HG03025 (cell line): ENCODE data around the gene CREBBP.

Experiments
- ATAC-seq: cut with Tn5 transposase; IDR thresholded peaks from one replicate; pipeline ENCODE4 v1.9.1; 2021; ENCODE audit warnings: mild to moderate bottlenecking, moderate library complexity; ENCODE audit not compliant: unreplicated experiment, low FRiP score

Gene CREBBP

DNA sequence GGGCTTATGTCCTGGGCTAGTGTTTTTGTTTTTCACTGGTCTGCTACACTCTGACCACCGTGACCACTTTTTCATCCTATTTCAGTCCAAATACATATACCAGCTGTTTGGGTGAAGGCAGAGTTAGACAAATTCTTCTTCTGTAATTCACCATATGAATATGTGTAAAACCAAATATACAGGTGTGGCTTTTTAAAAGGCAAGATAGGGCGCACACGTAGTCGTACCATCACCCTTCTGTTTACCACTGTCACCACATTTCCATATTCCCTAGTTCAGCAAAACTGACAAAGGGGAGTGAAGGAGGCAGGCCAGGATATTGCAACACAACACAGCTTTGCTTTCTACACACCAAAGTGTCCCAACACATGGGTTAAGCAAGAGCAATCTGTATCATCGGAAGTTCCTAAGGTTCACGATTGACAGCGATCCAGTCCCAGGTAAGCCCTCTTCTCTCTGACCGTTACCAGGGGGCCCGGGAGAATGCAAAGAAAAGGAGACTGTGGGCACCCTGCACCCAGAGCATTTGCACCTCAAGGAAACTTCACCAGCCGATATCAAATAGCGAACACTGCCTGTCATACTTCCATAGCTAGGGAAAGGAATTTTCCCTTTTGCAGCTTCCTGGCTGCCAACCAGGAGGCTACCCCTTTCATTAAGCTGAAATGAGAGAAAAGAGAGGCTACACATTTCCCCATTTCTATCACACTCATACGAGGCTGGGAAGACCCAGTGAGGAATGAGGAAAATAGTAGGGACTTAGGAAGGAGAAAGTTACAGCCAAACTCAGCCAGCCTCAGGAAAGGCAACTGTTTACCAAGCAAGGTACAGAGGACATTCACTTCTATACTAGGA, 23.1 kb downstream of the CREBBP start:
- ATAC-seq: no peak

DNA sequence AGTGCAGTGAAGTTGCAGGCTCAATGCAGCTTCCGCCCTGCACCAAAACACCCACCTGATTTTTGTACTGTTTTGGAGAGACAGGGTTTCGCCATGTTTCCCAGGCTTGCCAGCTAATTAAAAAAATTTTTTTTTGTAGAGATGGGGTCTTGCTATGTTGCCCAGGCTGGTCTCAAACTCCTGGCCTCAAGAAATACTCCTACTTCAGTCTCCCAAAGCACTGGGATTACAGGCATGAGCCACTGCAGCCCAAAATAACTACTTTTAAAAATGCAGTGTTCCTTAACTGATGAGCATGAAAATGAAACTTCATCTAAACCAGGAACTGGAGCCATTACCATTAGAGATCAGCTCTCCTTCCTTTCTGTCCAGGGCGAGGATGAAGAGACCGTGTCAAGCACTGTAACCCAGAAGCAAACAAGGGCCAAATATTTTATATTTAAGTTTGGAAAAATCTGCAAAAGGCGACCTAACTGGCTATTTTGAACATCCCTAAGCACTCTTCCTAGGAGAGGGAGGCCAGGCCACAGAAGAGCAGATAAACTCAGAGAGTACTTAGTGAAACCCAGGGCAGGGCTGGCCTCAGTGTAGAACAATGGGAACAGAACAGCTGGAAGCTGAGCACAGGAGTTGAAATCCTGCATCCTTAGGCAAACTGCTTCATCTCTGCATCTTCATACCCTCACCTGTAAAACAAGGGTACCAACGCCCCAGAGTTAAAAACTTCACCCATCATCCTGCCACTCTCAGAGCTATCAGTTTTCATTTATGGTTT, 24.0 kb downstream of the CREBBP start:
- ATAC-seq: no peak

- no peak for ATAC-seq
These were observed 25.6 kb downstream of the CREBBP start for GRCh38 chr16:3854750-3855541.

GRCh38 chr16:3850544-3850899, 30.0 kb downstream of the CREBBP start:
- ATAC-seq: no peak

- ATAC-seq: no peak
These were observed 30.6 kb downstream of the CREBBP start for GRCh38 chr16:3849751-3850543.

DNA sequence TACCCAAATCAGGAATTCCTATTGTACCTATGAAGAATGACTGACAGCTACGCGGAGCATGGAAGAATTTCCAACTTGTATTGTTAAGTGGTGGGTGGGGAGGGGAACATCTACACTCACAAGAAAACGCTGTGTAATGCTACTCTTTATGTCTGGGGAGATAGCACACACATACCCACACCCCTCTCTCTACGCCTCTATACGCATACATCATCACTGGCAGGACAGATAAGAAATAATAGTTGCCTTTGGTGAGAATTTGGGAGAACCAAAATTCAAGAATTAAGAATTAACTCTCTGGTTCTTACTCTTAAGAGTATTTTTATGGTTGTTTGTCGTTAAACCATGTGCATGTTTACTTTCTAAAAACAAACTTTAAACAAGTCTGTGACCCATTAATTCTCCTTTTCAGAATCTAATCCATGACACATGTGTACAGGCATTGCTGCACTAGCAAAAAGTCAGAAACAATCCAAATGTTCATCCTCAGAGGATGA, 33.9 kb downstream of the CREBBP start:
- ATAC-seq: no peak

DNA sequence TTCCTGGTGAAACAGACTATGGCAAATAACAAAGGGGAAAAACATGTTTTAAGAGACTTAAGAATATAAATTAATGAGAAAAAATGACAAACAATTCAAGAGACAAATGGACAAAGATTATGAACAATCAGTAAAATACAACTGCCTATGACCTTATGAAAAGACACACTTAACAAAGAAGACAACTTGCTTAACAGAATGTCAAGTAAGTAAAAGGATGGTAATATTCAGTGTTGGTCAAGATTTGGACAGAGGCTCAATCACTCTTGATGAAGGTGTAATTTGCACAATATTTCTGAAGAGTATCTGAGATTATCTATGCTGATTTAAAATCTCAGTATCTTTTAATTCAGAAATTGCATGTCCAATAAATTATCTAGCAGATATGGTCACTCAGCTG, 34.4 kb downstream of the CREBBP start:
- ATAC-seq: no peak

DNA sequence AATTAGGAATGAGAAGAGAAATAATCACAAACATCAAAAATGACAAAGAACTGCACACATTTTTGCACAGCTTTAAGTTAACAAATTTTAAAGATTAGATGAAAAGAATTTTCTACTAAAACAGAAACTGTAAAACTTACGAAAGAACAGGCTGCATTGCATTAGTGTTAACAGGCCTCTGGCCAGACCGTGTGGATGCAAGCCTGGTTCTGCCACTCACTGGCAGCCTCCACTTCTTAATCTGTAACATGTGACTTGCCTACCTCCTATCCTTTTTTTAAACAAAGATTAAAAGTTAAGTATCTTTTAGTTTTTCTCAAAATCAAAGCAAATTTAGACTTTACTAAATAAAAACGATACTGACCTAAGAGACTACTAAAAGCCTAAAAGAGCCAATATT, 37.5 kb downstream of the CREBBP start:
- ATAC-seq: no peak

DNA sequence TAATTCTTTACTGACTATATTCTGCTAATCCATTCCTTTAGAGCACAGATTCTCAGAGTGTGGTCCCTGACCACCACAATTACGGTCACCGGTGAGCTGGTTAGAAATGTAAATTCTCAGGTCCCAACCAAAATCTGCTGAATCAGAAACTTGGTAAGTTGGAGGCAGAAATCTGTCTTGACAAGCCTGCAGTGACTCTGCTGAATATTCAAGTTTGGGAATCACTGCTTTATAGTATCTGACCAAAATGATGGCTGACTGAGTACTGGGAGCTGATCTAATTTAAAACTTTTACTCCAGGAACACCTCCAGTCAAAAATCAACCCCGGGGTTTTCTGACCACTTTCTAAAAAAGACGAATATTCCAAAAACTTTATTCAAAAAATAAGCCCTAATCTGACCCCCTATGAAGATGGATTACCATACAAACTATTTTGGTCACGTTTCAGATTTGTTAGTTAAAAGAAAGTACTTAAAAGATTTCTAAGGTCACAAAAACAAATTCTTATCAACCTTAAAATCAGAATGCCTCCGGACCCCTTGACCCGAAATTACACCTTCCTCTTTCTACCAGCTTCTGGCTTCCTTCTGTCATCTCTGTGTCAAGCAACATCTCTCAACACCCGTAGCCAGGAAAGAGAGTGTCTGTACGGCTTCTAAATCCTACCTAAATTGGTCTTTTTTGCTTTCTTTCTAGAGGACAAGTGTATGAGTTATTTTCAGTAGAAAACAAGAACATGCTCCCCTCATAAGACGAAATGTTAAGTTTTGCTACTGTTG, 38.6 kb downstream of the CREBBP start:
- no peak for ATAC-seq

- ATAC-seq: no peak
These were observed 40.9 kb downstream of the CREBBP start for GRCh38 chr16:3839402-3840184.

DNA sequence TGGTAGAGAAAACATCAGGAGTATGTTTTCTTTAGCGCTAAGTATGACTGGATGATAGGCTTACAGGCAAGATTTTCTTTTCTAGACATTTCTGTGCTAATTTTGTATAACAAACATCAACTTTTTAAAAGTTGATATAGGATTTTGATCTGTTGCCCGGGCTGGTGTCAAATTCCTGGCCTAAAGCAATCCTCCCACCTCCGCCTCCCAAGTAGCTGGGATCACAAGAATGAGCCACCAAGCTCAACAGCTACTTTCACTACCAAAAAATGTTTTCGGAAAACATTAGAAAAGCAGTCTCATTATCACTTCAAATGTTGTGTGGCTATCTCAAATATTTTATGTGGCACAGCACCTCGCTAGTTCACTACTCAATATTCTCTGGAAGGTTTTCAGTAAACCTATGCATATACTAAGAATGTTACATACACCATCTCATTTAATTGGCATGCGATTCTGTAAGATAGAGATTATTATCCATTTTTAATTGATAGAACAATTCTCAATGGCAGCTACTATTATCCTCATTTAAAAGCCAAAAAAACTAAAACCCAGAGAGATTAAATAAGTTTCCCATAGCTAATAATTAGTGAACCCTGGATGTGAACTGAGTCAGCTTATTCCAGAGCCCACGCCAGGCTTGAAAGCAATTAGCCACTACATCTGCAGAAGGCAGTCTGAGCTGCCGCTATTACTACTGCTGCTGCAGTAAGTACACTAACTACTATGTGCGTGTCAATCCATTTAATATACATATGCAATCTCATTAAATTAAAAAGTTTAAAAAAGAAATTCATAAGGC, 41.7 kb downstream of the CREBBP start:
- no peak for ATAC-seq

DNA sequence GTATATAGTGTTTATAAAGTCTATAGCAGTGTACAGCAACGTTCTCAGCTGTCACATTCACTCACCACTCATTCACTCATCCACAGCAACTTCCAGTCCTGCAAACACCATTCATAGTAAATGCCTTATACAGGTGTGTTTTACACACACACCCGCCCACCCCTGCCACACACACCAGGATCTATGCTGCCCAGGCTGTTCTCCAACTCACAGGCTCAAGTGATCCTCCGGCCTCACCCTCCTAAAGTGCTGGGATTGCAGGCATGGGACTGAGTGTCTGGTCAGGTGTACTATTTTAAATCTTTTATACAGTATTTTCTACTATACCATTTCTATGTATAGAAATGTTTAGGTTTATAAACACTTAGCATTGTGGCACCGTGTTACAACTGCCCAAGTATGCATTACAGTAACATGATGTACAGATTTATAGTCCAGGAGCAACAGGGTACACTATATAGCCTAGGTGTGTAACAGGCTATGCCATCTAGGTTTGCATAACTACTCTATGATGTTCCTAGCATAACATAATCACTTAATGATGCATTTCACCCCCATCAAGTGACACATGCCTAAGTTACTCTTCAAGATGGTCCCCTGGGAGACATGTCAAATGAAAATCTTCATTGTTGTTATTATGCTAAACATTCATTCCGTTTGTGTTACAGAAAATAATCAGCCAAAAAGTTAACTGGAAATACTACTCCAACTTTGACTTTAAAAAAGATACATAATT, 42.5 kb downstream of the CREBBP start:
- no peak for ATAC-seq

DNA sequence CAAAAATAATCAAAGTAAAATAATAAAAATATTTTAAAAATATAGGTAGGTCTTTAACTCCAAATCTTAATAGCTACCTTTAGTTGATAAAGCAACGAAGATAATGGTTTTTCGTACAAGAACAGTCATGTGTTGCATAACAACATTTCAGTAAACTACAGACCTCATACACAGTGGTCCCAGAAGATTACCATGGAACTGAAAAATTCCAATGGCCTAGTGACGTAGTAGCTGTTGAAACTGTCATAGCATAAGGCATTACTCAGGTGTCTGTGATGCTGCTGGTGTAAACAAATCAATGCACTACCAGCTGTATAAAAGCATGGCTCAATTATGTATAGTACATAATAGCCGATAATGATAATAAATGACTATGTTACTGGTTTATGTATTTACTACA, 43.9 kb downstream of the CREBBP start:
- no peak for ATAC-seq

- ATAC-seq: no peak
These were observed 45.4 kb downstream of the CREBBP start for GRCh38 chr16:3835089-3835602.

- no peak for ATAC-seq
These were observed 47.8 kb downstream of the CREBBP start for GRCh38 chr16:3832668-3833067.

GRCh38 chr16:3830625-3831254, 49.8 kb downstream of the CREBBP start:
- ATAC-seq: no peak
